Left forelimb (tissue), 1 donor: ENCODE results near the gene ZNF784.
A peak's percentile ranks its signal among the peaks of the same experiment; 100 is the strongest.

Experiments
- DNase-seq: peaks from one replicate; pipeline ENCODE4 v3.0.0-alpha.2; 2018; ENCODE audit warnings: low spot score

The ZNF784 gene

DNA sequence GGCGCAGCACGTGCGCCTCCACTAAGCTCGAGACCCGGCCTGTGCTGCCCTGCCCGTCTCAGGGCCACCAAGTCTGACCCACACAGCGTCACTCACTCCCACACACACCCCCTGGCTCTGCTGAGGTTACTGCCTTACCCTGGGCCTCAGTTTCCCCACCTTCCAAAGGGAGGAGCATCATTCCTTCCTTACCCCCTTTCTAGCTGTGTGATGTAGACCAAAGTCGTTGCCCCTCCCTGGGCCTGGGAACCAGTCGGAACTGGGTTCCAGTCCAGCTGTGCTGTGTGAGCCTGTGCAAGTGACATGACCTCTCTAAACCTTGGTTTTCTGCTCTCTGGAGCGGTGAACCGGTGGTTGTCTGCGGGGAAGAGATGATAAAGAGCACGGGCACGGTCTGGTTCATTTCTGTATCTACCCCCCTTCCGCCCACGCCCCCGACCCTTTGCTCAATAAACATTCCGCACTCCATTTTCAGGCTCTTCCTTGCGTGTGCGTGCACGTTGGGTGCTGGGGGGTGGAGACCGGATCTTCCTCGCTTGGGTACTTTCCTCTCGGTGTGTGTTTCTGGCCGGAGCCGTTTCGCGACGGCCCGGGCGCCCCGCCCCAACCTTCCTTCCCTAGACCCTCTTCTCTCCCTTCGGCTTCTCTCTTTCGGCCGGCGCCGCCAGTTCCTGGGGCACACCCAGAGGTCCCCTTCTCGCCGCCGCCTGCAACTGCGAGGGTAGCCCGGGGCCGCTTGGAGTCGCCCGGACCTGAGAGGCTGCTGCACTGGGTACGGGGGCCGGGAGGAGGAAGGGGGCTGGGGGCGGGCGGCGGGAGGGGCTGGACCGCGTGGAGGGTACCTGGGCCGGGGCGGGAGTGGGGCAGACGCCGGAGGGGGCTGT is 18.9 kb upstream of the ZNF784 start, which contains the start of gene ZNF581:
ZNF581 (plus strand) TSS at position 647 of the 884 bp plus-strand sequence. CDS start 923 bp downstream, outside the sequence.
- peak; percentile 83 for DNase-seq

DNA sequence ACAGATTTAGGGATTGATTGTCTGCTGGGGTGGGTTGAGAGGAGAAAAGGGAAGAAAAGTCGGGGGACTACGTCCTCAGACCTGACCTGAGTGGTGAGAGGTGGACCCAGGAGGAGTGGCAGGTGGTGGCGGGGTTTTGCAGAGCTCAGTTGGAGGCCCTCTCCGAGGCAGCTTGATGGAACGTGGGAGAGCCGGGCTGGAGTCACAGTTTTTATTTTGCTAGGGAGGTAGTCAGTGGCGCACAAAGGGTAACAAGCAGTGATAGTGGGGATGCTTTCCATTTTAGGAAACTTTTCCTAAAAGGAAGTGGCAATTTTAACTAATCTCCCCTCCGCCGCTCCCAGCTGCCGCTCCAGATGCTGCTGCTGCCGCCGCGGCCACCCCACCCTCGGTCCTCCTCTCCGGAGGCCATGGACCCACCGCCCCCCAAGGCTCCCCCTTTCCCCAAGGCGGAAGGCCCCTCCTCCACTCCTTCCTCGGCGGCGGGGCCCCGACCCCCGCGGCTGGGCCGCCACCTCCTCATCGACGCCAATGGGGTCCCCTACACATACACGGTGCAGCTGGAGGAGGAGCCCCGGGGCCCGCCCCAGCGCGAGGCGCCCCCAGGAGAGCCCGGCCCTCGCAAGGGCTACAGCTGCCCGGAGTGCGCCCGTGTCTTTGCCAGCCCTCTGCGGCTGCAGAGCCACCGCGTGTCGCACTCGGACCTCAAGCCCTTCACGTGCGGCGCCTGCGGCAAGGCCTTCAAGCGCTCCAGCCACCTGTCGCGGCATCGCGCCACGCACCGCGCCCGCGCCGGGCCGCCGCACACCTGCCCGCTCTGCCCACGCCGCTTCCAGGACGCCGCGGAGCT is 18.0 kb upstream of the ZNF784 start:
- DNase-seq: peak; percentile 64

DNA sequence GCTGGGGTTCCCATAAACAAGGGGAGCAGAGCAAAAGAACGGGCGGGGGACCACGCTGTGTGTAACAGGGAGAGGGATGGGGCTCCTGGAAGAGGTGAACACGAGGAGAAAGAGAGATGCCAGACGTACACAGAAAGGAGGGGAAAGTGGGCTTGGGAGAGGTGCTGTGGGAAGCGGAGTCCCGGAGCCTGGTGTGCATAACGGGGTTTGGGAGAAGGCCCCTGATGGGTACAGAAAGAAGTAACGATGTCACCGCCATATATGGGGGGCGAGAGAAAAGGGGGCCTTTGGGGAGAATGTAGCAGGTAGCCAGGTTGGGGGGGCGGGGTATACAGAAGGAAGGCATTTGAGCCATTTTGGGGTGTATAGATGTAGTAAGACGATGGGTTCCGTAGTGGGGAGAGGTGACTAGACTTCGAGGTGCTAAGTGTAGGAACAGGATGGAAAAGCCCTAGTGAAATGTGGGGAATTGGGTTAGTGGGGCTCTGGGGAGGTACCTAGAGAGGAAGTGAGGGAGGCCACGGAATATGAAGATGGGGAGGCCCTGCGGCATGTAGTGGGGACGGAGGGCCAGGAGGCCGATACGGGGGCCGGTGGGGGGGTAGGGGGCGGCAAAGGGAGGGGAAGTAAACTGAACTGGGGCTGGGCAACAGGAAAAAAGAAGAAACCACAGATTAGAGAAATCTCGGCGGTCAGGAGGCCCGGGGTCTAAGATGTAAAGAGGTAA is 17.2 kb upstream of the ZNF784 start:
- peak; percentile 65 for DNase-seq

DNA sequence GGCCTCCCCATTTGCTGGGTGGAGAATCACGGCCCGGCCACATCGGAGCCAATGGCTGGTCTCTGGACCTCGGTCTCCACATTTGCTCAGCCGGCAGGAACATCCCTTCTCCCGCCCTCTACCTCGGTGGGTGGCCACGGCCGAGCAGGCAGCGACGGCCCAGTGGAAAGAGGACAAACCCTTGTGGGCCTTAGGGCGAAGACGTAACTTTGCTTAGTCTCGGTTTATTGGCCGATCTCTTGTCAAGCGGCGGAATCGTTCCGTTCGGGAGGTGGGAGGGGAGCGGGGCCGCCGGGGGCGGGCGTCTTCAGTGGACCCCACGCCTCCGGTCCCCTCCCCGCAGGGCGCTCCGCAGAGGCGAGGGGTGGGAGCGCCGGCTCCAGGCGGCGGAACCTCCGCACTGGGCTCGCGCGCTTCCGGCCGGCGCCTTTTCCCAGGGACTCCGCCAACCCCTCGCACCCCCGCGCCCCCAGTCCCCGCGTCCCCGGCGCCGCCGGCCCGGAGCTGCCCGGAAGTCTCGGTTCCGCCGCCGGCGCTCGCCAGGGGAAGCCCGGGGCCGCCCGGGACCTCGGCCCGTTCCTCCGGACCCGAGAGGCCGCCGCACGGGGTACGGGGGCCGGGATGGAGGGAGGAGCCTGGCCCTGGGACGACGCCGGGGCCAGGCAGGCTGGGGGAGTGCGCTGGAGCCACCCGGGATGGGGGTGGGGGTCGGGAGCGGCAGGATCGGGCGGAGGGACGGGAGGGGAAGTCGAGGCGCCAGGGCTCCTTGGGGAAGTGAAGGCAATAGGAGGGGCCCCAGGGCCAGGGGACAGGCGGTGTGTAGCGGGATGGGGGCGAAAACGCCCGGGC is 16.4 kb upstream of the ZNF784 start, which contains the start of gene ZNF580:
ZNF580 (plus strand) TSS at position 426 of the 849 bp plus-strand sequence. CDS start 1,507 bp downstream, outside the sequence.
- DNase-seq: peak; percentile 88

DNA sequence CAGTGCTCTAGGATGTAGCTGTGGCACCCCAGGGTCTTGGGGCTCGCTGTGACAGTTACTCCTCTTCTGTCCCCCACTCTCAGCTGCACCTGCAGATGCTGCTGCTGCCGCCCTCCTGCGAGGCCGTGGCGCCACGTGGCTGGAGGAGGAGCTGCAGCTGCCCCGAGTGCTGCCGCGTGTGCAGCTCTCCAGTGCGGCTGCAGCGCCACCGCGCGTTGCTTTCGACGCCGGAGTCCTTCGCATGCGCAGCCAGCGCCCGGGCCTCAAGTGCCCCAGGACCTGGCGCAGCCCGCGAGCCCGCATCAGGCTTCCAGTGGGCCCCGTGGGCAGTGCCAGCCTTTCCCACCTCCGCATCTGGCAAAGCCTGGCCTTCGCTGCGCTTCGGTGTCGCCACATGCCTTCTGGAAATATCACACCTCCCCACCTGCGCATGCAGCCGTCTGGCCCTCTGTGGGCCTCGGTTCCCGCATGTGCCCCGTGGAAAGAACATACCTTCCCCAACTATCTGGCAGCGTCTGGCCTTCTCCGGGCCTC is 15.7 kb upstream of the ZNF784 start:
- no peak for DNase-seq

DNA sequence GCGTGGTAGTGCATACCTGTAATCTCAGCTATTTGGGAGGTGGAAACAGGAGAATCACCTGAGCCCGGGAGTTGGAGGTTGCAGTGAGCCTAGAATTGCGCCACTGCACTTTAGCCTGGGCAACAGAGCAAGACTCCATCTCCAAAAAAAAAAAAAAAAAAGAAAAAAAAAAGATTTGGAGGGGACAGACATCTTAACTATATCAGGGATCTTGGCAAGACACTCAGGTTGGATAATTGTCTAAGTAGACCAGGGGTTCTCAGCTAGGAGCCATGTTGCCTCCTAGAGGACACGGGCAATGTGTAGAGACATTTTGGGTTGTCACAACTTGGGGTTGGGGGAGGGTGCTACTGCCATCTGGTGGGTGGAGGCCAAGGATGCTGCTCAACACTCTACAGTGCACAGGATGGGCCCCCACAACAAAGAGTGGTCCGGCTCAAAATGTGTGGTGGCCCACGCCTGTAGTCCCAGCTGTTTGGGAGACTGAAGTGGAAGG is 14.5 kb upstream of the ZNF784 start:
- DNase-seq: no peak

DNA sequence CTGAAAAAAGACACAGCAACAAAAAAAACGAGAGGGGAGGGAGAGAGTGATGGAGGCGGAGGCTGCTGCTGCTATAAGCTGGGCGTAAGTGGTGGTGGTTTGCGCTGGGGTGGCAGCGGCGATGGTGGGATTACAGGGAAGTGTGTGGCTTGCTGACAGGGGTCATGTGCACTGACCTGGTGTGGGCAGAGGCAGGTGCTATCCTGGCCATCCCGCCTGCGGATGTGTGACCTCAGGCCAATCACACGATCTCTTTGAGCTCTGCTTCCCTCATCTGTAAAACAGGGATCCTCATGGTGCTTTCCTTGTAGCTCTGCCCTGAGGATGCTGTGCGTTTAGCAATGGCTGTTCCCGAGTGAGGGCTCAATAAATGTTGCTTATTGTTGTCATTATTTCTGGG is 13.2 kb upstream of the ZNF784 start:
- DNase-seq: no peak

DNA sequence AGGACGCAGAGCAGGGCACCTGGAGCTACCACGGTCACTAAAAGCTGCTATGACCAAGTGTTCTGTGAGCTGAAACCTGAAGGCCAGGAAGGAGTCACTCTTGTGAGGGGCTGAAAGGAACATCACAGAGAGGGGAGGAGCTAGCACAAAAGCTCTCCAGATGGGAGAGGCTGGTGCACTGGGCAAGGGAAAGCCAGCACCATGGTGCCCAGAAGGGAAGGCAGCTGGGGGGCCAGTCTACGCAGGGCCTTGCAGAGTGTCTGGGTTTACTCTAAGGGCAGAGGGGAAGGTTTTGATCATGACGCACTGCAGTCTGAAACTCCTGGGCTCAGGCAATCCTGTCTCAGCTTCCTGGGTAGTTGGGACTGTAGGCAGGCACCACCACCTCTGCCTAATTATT is 12.4 kb upstream of the ZNF784 start:
- DNase-seq: no peak

DNA sequence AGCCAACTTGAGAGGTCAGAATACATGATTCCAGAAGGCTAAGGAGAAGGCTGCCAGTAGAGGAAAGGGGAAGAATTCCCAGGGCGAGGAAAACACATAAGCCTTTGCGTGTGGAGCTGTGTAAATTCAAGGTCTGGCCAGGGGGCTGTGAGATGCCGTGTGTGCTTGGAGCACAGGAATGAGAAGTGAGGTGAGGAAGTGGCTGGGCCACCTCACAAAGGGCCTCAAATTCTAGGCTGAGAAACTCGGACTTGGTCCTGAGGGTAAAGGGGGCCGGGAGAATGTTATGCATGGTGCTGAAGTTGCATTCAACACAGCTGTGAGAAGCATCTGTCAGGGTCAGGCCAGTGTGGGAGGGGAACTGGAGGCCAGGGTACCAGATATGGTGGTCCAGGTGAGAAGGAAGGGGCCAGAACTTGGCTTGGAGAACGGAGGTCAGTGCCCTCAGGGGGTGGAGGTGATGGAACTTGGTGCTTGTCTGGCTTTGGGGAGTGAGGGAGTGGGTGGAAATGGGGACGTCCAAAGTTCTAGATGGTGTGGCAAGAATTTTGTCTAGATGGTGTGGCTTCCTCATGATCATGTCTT is 11.6 kb upstream of the ZNF784 start:
- DNase-seq: no peak

DNA sequence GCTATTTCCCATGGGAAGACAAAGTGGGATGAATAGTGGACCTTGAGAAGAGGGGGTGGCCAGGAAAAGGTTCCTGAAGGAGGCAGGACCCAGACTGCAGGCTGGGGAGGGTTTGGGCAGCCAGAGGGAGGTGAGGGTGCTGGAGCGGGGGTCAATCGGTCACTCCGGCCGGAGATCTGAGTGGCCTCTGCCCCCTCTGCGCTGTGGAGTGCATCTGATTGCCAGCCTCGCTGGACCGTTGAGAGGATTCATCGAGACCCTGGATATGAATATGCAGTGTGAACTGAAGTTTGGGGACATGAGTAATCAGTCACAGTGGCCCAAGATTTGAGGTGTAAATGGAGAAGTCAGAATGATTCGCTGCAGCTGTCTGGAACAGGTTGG is 11.0 kb upstream of the ZNF784 start:
- no peak for DNase-seq

DNA sequence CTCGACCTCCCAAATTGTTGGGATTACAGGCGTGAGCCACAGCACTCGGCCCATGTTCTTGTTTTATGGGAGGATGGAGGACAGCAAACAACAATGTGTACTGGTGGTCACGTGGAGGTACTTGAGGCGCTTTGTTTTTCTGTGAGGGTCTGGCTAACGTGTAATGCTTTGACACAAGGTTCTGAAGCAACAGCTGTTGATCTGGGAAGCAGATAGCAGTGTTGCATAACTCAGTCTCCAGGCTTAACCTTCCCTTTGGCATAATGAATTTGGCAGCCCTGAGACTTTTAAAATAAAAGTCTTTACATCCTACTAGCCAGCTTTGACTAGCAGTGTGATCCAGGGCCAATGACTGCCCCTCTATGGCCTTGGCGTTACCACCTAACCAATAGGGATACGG is 9.5 kb upstream of the ZNF784 start:
- DNase-seq: no peak

DNA sequence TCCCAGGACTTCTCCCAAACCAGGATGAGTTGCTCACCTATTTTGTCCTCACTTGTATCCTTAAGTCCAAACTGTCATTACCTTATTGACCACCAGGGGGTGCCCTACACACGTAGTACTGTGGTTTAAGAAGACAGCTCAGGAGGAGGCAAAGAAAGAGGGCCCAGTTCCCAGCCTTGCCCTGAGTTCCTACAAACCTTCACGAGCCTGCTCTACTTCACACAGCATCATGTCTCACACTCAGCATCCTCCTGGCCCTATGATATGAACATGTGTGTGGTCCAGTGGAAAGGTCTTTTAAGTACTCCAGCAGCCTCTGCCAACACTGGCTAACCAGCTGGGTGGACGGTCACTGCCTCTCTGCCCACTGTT is 8.1 kb upstream of the ZNF784 start:
- DNase-seq: no peak

DNA sequence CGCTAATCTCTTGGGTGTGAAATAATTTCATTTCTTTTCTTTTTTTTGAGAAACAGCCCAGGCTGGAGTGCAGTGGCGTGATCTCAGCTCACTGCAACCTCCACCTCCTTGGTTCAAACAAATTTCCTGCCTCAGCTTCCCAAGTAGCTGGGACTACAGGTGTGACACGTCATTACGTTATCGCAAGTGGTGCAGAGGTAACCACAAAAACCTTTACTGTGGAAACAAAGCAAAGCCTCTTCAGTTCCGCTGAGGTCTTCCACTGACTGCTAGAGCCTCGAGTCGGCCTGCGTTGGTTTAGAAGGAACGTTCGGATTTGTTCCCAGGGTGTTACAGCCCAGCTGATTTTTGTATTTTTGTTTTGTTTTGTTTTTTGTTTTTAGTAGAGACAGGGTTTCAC is 2.0 kb upstream of the ZNF784 start:
- DNase-seq: no peak

DNA sequence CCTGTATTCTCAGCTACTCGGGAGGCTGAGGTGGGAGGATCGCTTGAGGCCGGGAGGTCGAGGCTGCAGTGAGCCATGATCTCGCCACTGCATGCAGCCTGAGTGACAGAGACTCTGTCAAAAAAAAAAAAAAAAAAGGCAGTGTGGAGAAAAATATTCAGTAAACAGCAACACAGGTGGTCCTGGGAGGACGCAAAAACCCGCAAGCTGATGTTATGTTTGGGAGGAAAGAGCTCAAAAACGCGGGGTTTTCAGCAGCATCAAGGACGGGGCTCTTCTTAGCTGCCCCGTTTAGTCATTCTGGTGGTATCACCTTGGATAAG is 599 bp upstream of the ZNF784 start:
- no peak for DNase-seq

DNA sequence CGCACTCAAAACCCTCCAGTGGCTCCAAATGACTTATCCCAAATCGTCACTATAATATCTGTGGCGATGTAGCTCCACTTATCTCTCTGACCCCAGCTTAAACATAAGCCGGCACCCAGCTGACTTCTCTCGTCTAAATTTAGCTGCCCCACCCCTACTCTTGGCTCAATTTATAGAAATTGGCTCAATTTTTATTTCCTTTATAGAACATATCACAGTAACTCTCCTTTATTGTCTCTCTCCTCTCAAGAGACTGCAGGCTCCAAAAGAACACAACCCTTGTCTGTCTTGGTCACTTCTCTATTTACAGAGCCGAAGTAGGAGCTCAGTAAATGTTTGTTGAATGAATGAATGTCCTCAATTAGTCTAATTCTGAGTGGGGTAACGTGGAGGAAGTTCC is 805 bp downstream of the ZNF784 start:
- DNase-seq: no peak

DNA sequence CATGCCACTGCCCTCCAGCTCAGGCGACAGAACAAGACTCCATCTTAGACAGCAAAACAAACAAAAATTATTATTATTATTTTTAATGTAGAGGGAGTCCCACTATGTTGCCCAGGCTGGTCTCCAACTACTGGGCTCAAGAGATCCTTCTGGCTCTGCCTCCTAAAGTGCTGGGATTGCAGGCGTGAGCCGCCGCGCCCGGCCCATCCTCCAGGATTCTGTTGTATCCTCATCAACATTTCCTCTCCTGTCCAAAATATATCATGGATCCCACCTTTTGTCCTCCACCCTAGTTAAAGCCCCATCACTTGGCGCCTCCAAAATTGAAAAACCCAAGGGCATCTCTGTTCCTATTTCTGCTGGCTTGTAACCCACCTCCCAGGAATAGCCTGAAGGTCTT is 1.2 kb downstream of the ZNF784 start:
- no peak for DNase-seq

DNA sequence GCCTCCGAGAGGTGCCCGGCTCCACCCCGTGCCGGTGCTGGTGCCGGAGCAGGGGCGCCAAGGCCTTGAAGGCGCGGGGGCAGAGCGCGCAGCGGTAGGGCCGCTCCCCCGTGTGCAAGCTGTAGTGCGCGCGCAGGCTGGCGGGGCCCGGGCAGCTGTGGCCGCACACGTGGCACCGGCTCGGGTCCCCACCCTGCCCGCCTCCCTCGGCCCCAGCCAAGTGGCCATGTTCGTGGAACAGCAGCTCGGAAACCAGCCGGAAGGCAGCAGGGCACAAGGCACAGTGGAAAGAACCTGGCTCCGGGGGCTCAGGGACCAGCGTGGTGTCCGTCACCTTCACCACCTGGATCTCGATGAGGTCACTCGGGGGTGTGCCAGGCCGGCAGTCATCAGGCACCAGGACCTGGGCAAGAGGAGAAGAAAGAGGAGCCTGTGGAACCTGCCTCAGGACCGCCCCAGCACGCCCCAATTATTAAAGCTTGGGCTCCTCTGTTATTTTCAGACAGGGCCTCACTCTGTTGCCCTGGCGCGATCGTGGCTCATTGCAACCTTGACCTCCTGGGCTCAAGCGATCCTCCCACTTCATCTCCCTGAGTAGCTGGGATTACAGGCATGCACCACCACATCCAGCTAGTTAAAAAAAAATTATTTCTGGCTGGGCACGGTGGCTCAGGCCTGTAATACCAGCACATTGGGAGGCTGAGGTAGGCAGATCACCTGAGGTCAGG is 2.0 kb downstream of the ZNF784 start:
- DNase-seq: no peak

DNA sequence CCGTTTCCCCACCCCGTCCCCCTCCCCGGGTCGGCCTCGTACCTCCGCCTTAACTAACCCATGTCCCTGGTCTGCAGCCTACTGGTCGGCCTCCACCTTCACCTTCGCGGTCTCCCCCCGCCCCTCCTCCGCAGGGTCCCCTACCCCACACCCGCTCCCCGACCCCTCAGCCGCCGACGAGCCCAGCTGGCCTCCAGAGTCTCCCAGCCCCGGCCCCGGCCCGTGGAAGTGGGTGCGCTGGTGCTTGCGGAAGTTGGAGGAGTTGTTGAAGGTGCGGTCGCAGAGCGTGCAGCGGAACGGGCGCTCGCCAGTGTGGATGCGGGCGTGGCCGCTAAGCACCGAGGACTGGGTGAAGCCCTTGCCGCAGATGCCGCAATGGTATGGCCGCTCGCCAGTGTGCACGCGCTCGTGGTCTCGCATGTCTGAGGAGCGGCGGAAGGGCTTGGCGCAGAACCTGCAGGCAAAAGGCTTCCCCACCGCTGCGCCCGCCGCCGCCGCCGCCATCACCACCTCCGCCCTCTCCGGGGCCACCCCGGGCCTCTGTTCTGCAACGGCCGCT is 2.6 kb downstream of the ZNF784 start:
- no peak for DNase-seq

DNA sequence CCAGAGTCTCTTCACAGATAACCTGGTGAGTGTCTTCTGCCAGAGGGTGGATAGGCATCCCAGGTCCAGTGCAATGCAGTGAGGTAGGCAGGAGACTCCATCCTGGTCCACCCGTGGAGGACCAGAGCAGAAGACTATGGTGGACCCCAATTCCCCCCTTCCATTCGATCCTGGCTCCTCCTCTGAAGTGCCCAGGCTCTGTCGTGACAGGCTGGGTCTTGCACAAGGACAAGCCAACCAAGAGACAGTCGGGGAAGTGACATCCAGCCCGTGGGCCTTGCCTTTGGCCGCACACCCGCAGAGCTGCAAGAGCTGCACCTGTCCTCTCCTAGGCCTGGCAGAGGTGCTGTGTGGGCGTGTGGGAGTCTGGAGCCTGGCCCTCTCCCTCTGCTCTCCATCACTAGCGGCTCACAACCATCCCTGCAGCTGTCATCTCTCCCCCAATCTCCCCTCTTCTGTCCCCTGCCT is 3.1 kb downstream of the ZNF784 start:
- no peak for DNase-seq
